SK-N-MC (cell line): ENCODE data around the gene KCTD1.

Experiments
- DNase-seq: peaks from one replicate; pipeline ENCODE4 v3.0.0-alpha.2; 2011; ENCODE audit warnings: low read depth, low spot score
- H3K27ac ChIP-seq: fragments of 200-600 bp; sonication (generic); 2 replicates; pipeline ENCODE4 v1.5.1; 2016; ENCODE audit warnings: mixed run types
- H3K36me3 ChIP-seq: fragments of 200-600 bp; sonication (generic); 2 replicates; pipeline ENCODE4 v1.6.1; 2017; ENCODE audit warnings: antibody characterized with exemption, low read length, mixed read lengths; ENCODE audit not compliant: insufficient read depth
- H3K4me3 ChIP-seq: fragments of 200-600 bp; sonication (generic); 2 replicates; pipeline ENCODE4 v1.5.1; 2016
- H3K9ac ChIP-seq: fragments of 200-600 bp; sonication (generic); 2 replicates; pipeline ENCODE4 v1.8.0; 2017; ENCODE audit warnings: mixed run types, mixed read lengths; ENCODE audit not compliant: insufficient read length
- H3K9me3 ChIP-seq: fragments of 200-600 bp; sonication (generic); 2 replicates; pipeline ENCODE4 v1.6.1; 2017; ENCODE audit warnings: low read depth, mild to moderate bottlenecking, antibody characterized with exemption, low read length, moderate library complexity, mixed read lengths
- EZH2 ChIP-seq: fragments of 200-600 bp; sonication (generic); IDR thresholded peaks from one replicate; pipeline ENCODE4 v1.6.1; 2017; ENCODE audit warnings: antibody characterized with exemption
- FOXP2 ChIP-seq: optimal IDR thresholded peaks from 2 replicates; pipeline ENCODE3; 2011; ENCODE audit warnings: mild to moderate bottlenecking, moderate library complexity; ENCODE audit not compliant: insufficient read depth; ENCODE audit errors: extremely low read length, control extremely low read depth
- POLR2AphosphoS5 ChIP-seq: IDR thresholded peaks from 2 replicates; pipeline ENCODE4 v1.6.1; 2012; ENCODE audit warnings: mild to moderate bottlenecking, low read depth, low read length, borderline replicate concordance

Gene KCTD1

DNA sequence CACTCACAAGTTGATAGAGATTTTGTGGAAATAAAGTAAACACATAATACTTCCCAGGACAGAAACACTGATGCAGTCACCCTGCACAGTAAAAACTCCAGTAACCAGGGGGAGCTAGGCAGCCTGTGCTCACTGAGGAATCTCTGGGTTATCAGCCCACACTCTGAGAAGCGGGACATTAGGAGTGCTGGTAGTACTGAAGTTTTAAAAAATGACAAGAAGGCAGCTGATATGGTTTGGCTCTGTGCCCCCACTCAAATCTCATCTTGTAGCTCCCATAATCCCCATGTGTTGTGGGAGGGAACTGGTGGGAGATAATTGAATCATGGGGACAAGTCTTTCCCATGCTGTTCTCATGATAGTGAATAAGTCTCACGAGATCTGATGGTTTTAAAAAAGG is 31.4 kb downstream of the KCTD1 start:
- no peak overlapping the region for H3K9ac ChIP-seq
- no peaks in the 10 kb centered on the region for H3K36me3 ChIP-seq
- TF ChIP-seq EZH2 (no peak), FOXP2 (no peak), POLR2AphosphoS5 (no peak)
- no peak for DNase-seq
- H3K9me3 ChIP-seq = no peaks in the 10 kb centered on the region
- no peak overlapping the region for H3K27ac ChIP-seq
- H3K4me3 ChIP-seq = no peak overlapping the region

DNA sequence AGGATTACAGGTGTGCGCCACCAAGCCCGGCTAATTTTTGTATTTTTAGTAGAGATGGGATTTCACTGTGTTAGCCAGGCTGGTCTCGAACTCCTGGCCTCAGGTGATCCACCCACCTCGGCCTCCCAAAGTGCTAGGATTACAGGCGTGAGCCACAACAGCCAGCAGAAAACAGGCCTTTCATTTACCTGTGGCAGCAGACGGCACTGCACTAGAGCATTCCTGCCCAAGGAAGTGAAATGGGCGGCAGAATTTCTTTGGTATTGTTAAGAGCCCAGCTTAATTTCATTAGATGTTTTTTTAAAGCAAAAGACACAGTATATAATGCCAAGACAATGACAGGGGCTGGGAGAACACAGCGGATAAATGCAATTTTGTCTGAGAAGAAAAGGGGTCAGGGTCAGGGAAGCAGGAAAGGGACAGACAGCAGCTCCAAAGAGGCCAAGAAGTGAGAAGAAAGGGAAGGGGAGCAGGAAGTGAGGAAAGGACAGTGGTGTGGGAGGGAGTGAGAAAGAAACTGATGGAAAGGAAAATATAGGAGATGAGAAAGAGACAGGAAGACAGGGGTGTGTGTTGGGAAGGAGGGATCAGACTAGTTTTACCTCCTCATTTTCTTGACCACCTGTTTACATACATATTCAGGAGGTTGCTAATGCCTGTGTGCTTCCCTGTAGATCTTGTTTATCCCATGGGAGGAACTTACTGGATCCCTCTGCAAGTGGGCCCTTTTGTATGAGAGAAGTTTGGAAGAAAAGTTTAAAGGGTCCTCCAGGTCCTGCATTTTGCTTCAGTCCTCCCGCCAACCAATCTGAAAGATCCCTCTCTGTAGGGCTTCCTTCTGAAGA is 32.5 kb downstream of the KCTD1 start:
- Histone ChIP-seq H3K27ac (no peak overlapping the region), H3K36me3 (no peaks in the 10 kb centered on the region), H3K9ac (no peak overlapping the region), H3K9me3 (no peaks in the 10 kb centered on the region), H3K4me3 (no peak overlapping the region)
- no peak for DNase-seq
- TF ChIP-seq FOXP2 = no peak
- TF ChIP-seq POLR2AphosphoS5 = no peak

DNA sequence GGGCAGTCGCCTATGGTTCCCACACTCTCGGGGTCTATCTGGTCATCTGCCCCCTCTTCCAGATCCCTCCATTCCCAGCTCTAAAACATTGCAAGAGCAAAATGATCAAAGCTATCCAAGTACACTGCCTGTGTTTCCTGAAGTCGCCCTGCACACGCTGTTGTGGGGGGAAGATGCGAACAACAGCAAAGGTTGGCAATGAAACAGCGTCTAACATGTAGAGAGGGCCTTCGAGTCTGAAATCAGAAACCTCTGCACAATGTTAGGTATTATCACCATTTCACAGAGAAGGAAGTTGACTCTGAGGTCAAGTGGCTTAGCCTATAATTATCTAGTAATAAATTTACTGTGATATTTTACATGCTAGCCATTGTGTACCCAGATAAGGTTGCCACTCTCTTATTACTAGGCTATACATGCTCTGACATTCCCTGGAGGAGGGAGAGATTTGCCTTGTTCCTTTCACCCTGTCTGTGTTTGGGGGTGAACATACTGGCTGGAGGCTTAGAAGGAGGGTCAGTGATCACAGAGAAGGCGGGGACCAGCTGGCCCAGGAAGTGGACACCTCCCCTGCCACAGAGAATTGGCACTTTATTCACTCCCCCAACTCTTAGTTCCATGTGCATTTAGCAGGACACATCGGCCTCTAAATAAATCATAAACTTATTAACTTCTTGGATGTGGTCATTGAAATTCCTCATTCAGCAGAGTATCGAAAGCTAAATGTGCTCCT is 36.8 kb downstream of the KCTD1 start:
- H3K27ac ChIP-seq = no peak overlapping the region
- TF ChIP-seq POLR2AphosphoS5 (no peak), EZH2 (no peak), FOXP2 (no peak)
- no peak overlapping the region for H3K9ac ChIP-seq
- H3K36me3 ChIP-seq = no peaks in the 10 kb centered on the region
- no peaks in the 10 kb centered on the region for H3K9me3 ChIP-seq
- H3K4me3 ChIP-seq = no peak overlapping the region
- no peak for DNase-seq

DNA sequence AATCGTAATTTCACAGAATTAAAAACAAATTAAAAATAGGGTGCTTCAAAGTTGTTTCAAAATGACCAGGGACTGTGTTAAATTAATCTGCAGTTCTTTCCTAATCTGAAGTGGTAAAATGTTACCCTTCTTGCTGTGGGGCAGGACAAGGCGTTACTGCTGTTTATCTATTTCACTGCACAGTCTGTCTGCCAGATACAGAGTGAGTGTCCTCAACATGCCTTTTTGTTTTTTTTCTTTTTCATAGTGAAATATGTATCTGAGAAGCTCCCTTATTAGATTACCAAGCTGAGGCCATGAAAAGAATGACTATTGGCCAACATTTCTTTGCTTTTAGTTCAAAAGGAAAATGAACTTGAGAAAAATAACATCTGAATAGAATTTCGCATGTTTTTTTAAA is 38.0 kb downstream of the KCTD1 start:
- Histone ChIP-seq H3K4me3 (no peak overlapping the region), H3K9ac (no peak overlapping the region), H3K27ac (no peak overlapping the region), H3K9me3 (no peaks in the 10 kb centered on the region), H3K36me3 (no peaks in the 10 kb centered on the region)
- TF ChIP-seq POLR2AphosphoS5 (no peak), FOXP2 (no peak), EZH2 (no peak)
- no peak for DNase-seq

DNA sequence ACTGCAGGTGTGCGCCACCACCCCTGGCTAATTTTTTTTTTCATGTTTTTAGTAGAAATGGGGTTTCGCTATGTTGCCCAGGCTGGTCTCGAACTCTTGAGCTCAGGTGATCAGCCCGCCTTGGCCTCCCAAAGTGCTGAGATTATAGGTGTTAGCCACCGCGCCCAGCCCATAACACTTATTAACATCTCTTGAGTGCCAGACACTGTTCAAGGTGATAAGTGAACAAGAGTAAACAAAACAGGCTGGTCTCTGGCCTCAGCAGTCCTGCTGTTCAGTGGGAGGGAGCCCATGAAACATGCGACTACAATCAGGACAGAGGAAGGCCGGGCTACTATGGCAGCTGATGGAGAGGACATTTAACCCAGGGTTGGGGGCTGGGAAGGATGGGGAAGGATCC is 42.3 kb downstream of the KCTD1 start:
- no peak for DNase-seq
- no peak overlapping the region for H3K9ac ChIP-seq
- TF ChIP-seq FOXP2 (no peak), EZH2 (no peak), POLR2AphosphoS5 (no peak)
- no peak overlapping the region for H3K27ac ChIP-seq
- H3K4me3 ChIP-seq = no peak overlapping the region
- no peaks in the 10 kb centered on the region for H3K36me3 ChIP-seq
- H3K9me3 ChIP-seq = no peaks in the 10 kb centered on the region

DNA sequence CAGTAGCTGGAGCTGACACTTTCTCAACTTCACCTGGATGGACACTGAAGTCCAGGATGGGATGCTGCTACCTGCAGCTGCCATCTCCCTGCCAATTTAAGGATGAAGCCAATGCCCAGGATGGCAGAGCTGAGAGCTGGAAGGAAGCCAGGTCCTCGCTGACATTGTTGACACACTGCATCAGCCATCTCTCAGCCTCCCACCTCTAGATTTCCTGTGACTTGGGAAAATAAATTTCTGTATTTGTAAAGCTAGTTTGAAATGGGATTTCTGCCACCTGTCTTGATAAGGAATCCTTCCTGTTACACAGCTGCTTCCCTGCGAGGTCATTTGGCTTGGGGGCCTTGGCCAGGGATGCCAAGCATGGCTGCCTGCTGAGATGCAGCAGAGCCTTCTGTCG is 43.5 kb downstream of the KCTD1 start:
- Histone ChIP-seq H3K9ac (no peak overlapping the region), H3K27ac (no peak overlapping the region), H3K36me3 (no peaks in the 10 kb centered on the region), H3K9me3 (no peaks in the 10 kb centered on the region), H3K4me3 (no peak overlapping the region)
- TF ChIP-seq EZH2 (no peak), POLR2AphosphoS5 (no peak)
- no peak for DNase-seq

DNA sequence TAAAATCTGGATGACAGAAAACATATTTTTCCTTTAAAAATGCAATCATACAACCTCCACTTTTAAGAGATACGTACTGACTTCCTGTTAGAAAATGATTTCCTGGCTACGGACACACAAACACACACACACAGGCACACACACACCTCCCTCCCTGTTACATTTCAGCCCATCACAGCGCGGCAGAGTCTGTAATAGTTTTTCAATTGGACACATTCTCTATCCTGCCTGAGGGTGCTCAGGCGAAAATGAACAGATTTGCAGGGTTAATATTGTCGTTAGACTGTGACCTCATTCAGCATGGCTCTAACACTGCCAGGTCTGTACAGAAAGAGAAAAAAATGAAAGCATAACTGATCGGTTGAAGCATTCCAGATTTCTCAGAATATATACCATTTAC is 45.0 kb downstream of the KCTD1 start:
- Histone ChIP-seq H3K9me3 (no peaks in the 10 kb centered on the region), H3K9ac (peak overlapping the region; percentile 11), H3K36me3 (no peaks in the 10 kb centered on the region), H3K27ac (0 out of 2 replicates have a peak overlapping the region, but pooled peaks have one; percentile 55), H3K4me3 (peak overlapping the region; percentile 19)
- no peak for TF ChIP-seq POLR2AphosphoS5
- no peak for TF ChIP-seq EZH2
- TF ChIP-seq FOXP2 = no peak
- no peak for DNase-seq

DNA sequence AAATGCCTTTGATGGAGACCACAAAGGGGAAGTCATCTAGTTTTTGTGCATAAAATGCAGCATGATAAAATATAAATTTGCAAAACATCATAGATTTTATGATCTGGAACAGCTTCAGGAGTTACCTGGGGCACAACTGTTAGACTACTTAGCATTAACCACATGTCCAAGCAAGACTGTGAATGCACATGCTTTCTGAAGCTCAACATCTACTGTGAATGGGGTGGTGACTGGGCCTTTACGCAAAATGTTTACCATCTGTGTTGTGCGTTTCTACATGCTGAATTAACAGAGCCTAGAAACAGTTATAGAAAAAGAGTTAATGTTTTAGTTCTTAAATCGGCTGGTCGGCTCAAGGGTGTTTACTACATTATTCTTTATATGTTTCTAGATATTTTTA is 45.5 kb downstream of the KCTD1 start:
- Histone ChIP-seq H3K9ac (peak overlapping the region; percentile 11), H3K4me3 (peak overlapping the region; percentile 19)

More for the DNA sequence above, 45.5 kb downstream of the KCTD1 start:
- Histone ChIP-seq H3K9me3 (no peaks in the 10 kb centered on the region), H3K36me3 (no peaks in the 10 kb centered on the region), H3K27ac (peak overlapping the region; percentile 55)
- no peak for DNase-seq
- TF ChIP-seq FOXP2 (no peak), EZH2 (no peak), POLR2AphosphoS5 (no peak)
